Endothelial cell of umbilical vein (primary cell): ENCODE data around the gene ANKRD39.

Source experiments
- CTCF ChIP-seq, 2 donors: IDR thresholded peaks; 1 replicate in 1 of 2; 2 replicates in 1 of 2; pipeline ENCODE4 v1.5.1; 2011; ENCODE audit warnings: low read length in 2 of 2, mild to moderate bottlenecking in 2 of 2, moderate library complexity in 2 of 2, control low read depth in 1 of 2, inconsistent platforms in 1 of 2, low read depth in 1 of 2; ENCODE audit not compliant: insufficient read depth in 1 of 2; ENCODE audit errors: extremely low read depth in 1 of 2
- EZH2 ChIP-seq: IDR thresholded peaks from 2 replicates; pipeline ENCODE4 v1.6.1; 2012; ENCODE audit warnings: borderline replicate concordance, low read depth, mild to moderate bottlenecking, moderate library complexity, low read length, inconsistent platforms; ENCODE audit not compliant: severe bottlenecking
- FOS ChIP-seq: IDR thresholded peaks from 2 replicates; pipeline ENCODE4 v1.6.1; 2011; ENCODE audit warnings: mild to moderate bottlenecking, low read length, moderate library complexity, borderline replicate concordance; ENCODE audit not compliant: insufficient read depth
- GATA2 ChIP-seq: IDR thresholded peaks from 2 replicates; pipeline ENCODE4 v1.7.0; 2011; ENCODE audit warnings: low read depth, mild to moderate bottlenecking, moderate library complexity, mixed read lengths, low read length; ENCODE audit not compliant: insufficient read length, insufficient read depth
- JUN ChIP-seq: IDR thresholded peaks from 2 replicates; pipeline ENCODE4 v1.6.1; 2011; ENCODE audit warnings: borderline replicate concordance, low read depth; ENCODE audit not compliant: insufficient read length, insufficient read depth
- MYC ChIP-seq: IDR thresholded peaks from one replicate; pipeline ENCODE4 v1.6.1; 2011; ENCODE audit warnings: mild to moderate bottlenecking, low read depth, low read length
- POLR2A ChIP-seq: IDR thresholded peaks from 2 replicates; pipeline ENCODE4 v1.6.1; 2012; ENCODE audit warnings: low read depth, mild to moderate bottlenecking, control low read depth, low read length
- POLR2AphosphoS5 ChIP-seq: IDR thresholded peaks from 2 replicates; pipeline ENCODE4 v1.6.1; 2012; ENCODE audit warnings: low read depth, mild to moderate bottlenecking, control low read depth, low read length, moderate library complexity; ENCODE audit not compliant: insufficient read depth

- TF ChIP-seq CTCF (IDR thresholded peaks at IDR 0.05; ENCODE audit: extremely low read depth in 1 of 2, insufficient read depth in 1 of 2, low read depth in 1 of 2, low read length in 2 of 2): no peak
- no peak for TF ChIP-seq POLR2AphosphoS5
- no peak for TF ChIP-seq EZH2
- no peak for TF ChIP-seq POLR2A
- no peak for TF ChIP-seq FOS
- no peak for TF ChIP-seq MYC
- TF ChIP-seq JUN: no peak
- TF ChIP-seq GATA2: no peak
Measured at GRCh38 chr2:96838345-96839292, 19.2 kb downstream of the ANKRD39 start.
